Stimulated activated CD4-positive, alpha-beta T cell treated with anti-CD3 and anti-CD28 coated beads, Interleukin-1b, Interleukin-23, amount 100 ng/mL, for 4 hours (primary cell): Measurements from ENCODE around the gene WDFY1.
"Not testable (repeated sequence)": the region's sequence is repeated elsewhere in the genome, so short reads cannot be mapped to it uniquely, and the experiment has no call there.

Source experiments
- DNase-seq, 2 donors: peaks; one replicate each; pipeline ENCODE4 v3.0.0-alpha.2; 2020; ENCODE audit warnings: low read depth in 2 of 2

The WDFY1 gene

GRCh38 chr2:223957092-223957851 is 12.1 kb upstream of the WDFY1 start, which contains the start of gene MRPL44:
TSS of gene MRPL44 (plus strand) at chr2:223957463. CDS start at chr2:223957473, 10 bp downstream.
- peak; percentile 98 for DNase-seq

- no peak for DNase-seq
Observed at GRCh38 chr2:223956300-223956699, 11.2 kb upstream of the WDFY1 start.

- DNase-seq: no peak
Observed at GRCh38 chr2:223954401-223954800, 9.3 kb upstream of the WDFY1 start.

GRCh38 chr2:223952280-223952968 is 7.3 kb upstream of the WDFY1 start:
- no peak for DNase-seq

GRCh38 chr2:223950448-223951347 is 5.6 kb upstream of the WDFY1 start:
- no peak for DNase-seq

- no peak for DNase-seq
Observed at GRCh38 chr2:223949241-223949840, 4.2 kb upstream of the WDFY1 start.

- DNase-seq: no peak
Observed at GRCh38 chr2:223947711-223948205, 2.6 kb upstream of the WDFY1 start.

GRCh38 chr2:223945755-223946154 is 620 bp upstream of the WDFY1 start:
- no peak for DNase-seq

- peak in 1 of 2 donors; percentile 32 for DNase-seq
Observed at GRCh38 chr2:223944166-223944702, 901 bp downstream of the WDFY1 start.

GRCh38 chr2:223943561-223944008 is 1.6 kb downstream of the WDFY1 start:
- no peak for DNase-seq

- DNase-seq: no peak
Observed at GRCh38 chr2:223943135-223943534, 2.0 kb downstream of the WDFY1 start.

- peak; percentile 32 to 39 for DNase-seq
Observed at GRCh38 chr2:223941579-223942277, 3.4 kb downstream of the WDFY1 start.

GRCh38 chr2:223939438-223939837 is 5.7 kb downstream of the WDFY1 start:
- DNase-seq: not testable (repeated sequence)

- DNase-seq: no peak
Observed at GRCh38 chr2:223937535-223937934, 7.6 kb downstream of the WDFY1 start.

GRCh38 chr2:223936862-223937326 is 8.2 kb downstream of the WDFY1 start:
- no peak for DNase-seq

- DNase-seq: no peak
Observed at GRCh38 chr2:223935459-223936125, 9.5 kb downstream of the WDFY1 start.

- DNase-seq: no peak
Observed at GRCh38 chr2:223934870-223935269, 10.3 kb downstream of the WDFY1 start.

- DNase-seq: no peak
Observed at GRCh38 chr2:223932816-223933800, 12.0 kb downstream of the WDFY1 start.
